HL-60 (cell line): ENCODE measurements around the gene RAB23.

Experiments
- CTCF ChIP-seq: IDR thresholded peaks from one replicate; pipeline ENCODE4 v1.5.1; 2011; ENCODE audit warnings: low read length, control low read depth, inconsistent platforms; ENCODE audit not compliant: insufficient read depth
- GABPA ChIP-seq: IDR thresholded peaks from 2 replicates; pipeline ENCODE4 v1.6.1; 2012; ENCODE audit warnings: low read depth
- REST ChIP-seq: IDR thresholded peaks from 2 replicates; pipeline ENCODE4 v1.6.1; 2012; ENCODE audit warnings: low read depth; ENCODE audit not compliant: insufficient replicate concordance
- SPI1 ChIP-seq: IDR thresholded peaks from 2 replicates; pipeline ENCODE4 v1.6.1; 2012; ENCODE audit warnings: low read depth, mild to moderate bottlenecking, borderline replicate concordance

GRCh38 chr6:57177545-57178265, 44.4 kb downstream of the RAB23 start:
- TF ChIP-seq SPI1 (no peak), CTCF (no peak), REST (no peak), GABPA (no peak)
